OCI-LY3 (cell line): ENCODE measurements around the gene PNMA6E.

Source experiments
- CTCF ChIP-seq: fragments of 200-600, 300-600 bp; sonication (generic); IDR thresholded peaks from 2 replicates; pipeline ENCODE4 v1.5.1; 2014; ENCODE audit warnings: antibody characterized with exemption, low read length, low read depth
- EZH2phosphoT487 ChIP-seq: fragments of 200-600 bp; shearing (Covaris generic); IDR thresholded peaks from 2 replicates; pipeline ENCODE4 v1.6.1; 2018; ENCODE audit warnings: antibody characterized with exemption, mixed run types, low read depth

GRCh38 chrX:153438532-153438931 lies 37.4 kb upstream of the PNMA6E start:
- TF ChIP-seq CTCF (peak; percentile 53), EZH2phosphoT487 (no peak)
